NCI-H2107 (cell line): ENCODE data around the gene RHEX.
"Not testable (repeated sequence)": the region's sequence is repeated elsewhere in the genome, so short reads cannot be mapped to it uniquely, and the experiment has no call there.

Experiments used
- DNase-seq: peaks from one replicate; lab custom pipeline; 2025; lab: John Stamatoyannopoulos, UW

RHEX gene

DNA sequence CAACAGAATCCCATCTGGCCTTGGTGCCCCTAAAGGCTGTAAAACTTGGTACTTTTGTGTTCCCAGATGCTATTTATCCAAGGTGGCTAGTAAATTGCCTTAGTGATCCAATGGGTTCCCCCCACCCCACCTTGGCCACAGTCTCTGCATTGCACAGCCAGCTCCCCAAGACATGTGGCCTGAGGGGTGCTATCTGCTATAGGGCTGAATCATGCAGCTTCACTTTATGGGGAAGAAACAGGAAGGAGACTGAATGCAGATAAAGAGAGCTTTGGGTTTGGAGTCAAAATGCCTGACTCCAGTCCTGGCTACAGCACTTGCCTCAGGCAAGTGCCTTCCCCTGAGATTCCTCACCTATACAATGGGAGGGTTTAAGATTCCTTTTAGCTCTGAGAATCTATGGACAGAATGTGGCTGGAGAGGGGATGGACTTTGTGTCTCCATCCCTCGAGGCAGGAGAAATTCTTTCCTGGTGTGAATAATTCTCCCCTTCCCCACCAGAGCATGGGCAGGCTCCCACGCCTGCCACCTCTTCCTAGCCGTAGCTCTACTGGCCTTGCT, 6.5 kb downstream of the RHEX start:
- DNase-seq: no peak

DNA sequence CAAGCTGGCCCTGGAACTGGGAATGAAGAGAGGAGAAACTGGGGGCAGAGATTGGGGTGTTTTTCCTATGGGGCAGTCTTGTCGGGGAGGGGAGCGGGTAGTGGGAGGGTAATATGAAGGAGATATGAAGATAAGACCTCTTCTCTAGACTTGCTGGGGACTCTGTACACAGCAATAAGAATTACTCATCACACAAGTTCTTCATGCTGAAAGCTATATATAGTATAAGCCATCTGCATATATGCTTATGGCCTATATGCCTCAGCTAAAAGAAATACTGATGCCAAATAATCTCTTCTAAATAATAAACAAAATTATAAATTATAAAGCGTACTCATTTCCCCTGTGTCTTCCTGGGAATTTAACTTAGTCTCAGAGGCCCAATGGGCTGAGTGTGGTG, 7.9 kb downstream of the RHEX start:
- no peak for DNase-seq

DNA sequence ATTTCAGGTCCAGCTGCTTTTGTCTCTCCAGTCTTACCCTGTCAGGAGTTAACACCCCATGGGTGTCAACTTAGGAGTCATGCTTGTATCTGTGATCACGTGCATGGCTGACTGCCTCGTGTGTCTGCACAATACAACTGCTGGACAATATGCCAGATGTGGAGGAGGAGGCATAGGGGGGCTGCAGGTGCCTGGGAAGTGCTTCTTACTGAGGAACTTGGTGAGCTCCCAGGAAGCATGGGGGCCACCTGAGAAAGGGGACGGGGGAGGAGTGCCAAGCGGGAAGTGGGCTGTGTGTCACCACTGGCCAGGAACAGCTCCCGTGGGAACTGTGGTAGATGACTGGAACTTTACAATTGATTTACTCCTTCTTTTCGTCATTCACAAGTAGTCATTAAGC, 9.5 kb downstream of the RHEX start:
- no peak for DNase-seq

DNA sequence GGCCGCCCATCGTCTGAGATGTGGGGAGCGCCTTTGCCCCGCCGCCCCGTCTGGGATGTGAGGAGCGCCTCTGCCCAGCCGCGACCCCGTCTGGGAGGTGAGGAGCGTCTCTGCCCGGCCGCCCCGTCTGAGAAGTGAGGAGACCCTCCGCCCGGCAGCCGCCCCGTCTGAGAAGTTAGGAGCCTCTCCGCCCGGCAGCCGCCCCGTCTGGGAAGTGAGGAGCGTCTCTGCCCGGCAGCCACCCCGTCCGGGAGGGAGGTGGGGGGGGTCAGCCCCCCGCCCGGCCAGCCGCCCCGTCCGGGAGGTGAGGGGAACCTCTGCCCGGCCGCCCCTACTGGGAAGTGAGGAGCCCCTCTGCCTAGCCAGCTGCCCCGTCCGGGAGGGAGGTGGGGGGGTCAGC, 11.0 kb downstream of the RHEX start:
- not testable (repeated sequence) for DNase-seq

DNA sequence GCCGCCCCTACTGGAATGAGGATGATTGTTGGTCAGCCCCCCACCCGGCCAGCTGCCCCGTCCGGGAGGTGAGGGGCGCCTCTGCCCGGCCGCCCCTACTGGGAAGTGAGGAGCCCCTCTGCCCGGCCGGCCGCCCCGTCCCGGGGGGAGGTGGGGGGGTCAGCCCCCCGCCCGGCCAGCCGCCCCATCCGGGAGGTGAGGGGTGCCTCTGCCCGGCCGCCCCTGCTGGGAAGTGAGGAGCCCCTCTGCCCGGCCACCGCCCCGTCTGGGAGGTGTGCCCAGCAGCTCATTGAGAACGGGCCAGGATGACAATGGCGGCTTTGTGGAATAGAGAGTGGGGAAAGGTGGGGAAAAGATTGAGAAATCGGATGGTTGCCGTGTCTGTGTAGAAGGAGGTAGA, 11.5 kb downstream of the RHEX start:
- not testable (repeated sequence) for DNase-seq

DNA sequence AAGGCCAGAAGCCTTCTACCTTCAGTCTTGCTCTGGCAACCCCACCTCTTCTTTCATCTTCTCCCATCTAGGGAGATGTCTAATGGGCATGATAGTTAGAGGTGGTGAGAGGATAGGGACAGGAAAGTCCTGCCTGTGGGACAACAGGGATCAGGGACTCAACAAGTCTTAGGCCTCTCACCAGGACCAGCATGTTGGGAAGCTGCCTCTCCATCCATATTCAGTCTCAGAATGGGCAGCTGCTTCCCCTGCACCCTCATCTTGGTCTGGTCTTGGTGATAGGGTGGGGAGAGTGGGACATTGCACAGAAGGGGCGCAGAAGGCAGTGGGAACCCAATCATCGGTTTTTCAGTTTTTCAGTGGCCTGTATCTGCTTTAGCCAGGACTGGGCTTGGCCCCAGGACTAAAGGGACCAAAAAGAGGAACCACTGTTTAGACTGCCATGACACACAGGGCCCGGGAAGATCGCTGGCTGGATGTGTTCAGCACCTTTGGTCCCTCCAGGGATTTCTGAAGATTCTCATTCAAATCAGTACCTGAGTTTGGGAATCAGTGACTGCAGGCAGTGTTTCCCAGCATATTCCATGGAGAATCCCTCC, 12.7 kb downstream of the RHEX start:
- DNase-seq: no peak

DNA sequence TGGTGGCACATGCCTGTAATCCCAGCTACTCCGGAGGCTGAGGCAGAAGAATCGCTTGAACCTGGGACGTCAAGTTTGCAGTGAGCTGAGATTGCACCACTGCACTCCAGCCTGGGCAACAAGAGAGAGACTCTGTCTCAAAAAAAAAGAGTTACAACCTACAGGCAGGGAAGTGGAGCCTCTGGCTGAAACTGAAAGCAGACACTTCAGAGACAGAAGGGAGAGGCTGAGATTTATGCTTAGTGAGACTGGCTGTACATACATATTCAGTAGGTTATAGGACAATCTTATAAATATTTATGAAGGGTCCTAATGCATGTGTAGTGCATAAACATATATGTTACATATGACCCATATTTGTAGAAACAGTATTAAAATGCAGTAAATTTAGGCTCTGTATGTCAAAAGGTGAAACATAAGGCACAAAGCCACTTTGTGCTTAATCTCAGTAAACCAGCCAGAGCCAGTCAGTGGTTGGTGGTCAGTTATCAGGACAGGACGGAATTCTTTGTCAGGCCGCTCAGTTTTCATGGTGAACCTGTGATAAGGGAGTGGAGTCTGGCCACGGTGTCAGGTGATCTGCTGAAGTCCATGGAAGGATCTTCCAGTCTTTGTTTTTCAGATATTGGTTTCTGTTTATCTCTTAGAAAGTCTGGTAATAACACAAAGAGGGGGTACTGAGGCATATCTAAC, 13.7 kb downstream of the RHEX start:
- no peak for DNase-seq

DNA sequence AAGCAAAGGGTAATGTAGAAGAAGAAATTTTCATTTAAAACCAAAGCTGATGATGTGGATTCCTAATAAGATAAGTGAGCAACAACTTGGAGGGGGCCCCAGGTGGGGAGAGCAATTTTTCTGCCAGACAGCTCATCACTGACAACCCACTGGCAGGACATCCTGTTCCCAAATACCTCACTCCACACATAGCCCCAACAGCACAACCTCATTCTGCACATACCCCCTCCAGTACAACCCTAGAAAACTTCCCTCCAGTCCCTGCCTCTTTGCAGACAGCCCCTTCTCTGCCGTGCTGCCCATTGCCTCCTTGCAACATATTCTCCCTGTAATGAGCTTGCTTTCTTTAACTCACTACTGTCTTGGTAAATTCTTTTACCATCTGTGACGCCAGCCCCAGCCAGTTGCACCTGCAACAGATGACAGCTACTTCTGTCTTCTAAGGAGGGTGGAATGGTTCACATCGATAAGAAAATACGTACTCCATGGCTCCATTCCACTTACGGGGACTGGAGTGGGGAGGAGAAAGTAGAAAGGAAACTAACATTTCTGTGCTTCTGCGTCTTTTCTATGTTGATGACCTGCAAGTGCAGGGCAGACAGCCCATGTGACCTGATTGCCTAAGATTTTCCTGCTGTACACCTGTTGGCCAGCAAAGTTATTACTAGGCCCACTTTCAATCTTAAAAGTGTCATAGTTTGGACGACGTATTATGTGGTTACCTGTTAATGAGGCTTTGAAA, 14.7 kb downstream of the RHEX start:
- DNase-seq: no peak

DNA sequence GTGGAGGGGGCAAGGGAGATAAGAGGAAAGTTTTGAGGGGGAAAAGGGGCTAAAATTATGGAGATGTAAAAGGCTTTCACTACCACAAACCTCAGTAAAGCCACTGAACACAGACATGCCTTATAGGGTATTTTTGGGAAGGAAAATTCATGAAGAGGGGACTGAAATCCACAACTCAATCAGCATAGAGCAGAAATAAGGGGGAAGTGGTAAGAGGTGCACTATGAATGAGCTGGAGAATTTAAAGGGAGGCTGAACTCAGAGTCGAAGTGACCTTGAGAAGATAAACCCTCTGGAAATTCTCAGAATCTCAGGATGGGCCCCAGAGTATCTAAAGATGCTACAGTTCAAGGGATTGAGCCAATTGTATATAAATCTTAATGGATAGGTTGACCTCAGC, 15.3 kb downstream of the RHEX start:
- DNase-seq: no peak

DNA sequence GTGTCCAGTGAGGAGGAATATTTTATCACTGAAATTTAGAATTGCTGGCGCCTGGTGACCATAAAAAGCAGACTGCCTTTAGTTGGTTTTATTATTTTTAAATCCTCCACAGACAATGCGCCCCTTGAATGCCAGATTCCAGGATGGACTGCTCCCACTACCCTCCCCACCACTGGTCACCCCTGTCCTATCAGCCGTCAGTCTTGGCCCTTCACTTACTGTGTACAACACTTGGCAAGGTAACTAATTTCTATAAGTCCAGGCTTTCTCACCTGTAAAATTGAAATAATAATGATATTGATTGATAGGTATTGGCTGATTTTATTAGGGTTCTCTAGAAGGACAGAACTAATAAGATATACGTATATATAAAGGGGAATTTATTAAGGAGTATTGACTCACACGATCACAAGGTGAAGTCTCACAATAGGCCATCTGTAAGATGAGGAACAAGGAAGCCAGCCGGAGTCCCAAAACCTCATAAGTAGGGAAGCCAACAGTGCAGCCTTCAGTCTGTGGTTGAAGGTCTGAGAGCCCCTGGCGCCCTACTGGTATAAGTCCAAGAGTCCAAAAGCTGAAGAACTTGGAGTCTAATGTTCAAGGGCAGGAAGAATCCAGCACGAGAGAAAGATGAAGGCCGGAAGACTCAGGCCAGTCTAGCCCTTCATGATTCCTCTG, 17.8 kb downstream of the RHEX start:
- no peak for DNase-seq

DNA sequence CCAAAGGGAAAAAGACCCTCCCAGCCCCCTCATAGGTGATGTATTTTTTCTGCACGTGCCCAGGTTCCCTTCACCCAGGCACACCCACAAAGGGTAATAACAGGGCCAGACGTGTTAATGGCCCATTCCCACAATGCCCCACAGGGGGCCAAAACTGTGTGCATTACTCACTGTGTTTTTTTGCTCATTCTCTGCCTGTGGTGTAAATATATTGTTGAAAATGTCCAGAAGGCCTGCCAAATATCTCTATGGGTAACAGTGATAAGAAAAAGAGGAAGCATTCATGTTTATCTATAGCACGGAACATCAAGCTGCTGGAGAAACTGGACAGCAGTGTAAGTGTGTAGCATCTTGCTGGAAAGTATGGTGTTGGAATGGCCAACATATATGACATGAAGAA, 21.9 kb downstream of the RHEX start:
- DNase-seq: no peak

DNA sequence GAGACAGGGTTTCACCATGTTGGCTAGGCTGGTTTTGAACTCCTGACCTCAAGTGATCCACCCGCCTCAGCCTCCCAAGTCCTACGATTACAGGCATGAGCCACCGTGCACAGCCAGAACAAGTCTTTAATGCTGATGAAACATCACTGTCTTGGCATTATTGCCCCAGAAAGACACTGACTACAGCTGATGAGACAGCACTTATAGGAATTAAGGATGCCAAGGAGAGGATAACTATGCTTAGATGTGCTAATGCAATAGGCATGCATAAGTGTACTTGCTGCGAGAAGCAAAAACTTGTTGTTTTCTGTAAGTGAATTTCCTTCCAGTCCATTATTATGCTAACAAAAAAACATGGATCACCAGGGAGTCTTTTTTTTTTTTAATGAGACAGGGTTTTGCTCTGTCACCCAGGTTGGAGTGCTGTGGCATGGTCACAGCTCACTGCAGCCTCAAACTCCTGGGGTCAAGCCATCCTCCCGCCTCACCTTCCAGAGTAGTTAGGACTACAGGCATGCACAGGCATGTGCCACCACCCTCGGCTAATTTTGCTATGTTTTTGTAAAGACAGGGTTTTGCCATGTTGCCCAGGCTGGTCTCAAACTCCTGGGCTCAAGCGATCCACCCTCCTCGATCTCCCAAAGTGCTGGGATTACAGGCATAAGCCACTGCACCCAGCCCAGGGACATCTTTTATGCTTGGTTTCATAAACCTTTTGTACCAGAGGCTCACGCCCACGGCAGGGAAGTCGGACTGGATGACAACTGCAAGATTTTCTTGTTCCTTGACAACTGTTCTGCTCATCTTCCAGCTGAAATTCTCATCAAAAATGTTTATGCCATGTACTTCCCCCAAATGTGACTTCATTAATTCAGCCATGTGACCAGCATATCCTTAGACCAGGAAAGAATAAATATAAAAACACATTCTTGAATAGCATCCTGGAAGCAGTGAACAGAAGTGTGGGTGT, 23.1 kb downstream of the RHEX start:
- no peak for DNase-seq

DNA sequence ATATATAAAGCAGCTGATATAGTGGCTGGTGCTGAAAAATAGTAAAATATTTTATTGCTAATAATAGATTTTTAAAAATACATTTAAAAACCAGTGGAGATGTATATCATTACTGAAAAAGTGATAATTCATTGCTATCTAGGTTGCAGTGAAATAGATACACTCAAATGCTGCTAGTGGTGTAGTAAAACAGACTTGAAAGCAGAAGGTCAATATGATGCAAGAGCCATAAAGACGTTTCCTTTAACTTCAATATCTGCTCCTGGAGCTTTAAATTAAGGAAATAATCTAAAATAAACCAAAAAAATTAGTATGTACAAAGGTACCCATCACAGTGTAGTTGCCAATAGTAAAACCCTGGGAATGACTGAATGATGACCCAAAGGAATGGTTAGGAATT, 26.2 kb downstream of the RHEX start:
- DNase-seq: no peak

DNA sequence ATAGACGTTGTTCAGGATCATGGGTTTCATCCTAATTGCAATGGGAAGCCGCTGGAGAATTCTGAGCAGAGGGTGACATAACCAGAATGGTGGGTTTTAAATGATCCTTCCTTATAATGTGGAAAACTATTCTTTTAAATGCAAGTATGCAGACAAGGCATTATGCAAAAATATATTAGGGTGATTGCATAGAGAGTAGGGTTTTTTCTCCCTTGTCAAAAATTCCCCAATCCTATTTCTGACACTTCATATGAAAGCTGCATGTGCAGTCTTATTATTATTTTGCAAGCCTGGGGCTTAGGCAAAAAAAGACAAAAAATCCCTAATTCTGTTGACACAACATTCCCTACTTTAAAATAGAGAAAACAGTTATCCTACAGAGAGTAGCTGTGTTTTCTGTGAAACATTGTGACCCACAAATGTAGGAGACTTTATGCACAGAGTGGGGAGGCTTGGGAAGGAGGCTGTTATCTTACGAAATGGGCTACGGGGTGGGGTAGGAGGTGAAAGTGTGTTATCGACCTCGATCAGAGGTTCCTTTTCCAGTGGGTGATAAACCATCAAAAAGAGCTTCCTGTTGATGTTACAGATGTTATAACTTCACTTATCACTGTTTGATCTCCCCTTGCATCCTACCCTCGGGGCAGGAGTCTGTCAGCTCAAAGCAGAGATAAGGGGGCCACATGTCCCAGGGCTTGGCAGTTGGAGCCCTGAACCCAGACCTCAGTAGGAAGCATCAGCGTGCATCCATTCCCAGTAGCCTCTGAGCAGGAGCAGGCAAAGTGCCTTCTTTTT, 27.2 kb downstream of the RHEX start:
- DNase-seq: no peak

DNA sequence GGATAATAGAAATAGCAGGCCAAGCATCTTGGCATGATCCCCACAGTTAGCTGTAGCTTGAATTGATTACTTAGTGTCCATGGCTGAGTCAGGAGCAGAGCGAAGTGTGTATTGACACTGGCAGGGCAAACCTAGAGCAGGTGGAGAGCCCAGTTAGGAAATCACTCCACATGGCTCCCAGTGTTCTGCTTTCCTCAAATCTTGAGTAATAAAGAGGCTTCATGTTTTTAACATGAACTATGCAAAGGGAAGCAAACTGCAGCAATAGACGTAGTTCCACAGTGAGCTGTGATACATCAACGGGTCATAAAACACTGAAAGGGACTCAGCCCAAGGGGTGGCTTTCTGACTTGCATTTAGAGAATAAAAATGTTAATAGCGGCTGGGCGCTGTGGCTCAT, 28.9 kb downstream of the RHEX start:
- DNase-seq: no peak

DNA sequence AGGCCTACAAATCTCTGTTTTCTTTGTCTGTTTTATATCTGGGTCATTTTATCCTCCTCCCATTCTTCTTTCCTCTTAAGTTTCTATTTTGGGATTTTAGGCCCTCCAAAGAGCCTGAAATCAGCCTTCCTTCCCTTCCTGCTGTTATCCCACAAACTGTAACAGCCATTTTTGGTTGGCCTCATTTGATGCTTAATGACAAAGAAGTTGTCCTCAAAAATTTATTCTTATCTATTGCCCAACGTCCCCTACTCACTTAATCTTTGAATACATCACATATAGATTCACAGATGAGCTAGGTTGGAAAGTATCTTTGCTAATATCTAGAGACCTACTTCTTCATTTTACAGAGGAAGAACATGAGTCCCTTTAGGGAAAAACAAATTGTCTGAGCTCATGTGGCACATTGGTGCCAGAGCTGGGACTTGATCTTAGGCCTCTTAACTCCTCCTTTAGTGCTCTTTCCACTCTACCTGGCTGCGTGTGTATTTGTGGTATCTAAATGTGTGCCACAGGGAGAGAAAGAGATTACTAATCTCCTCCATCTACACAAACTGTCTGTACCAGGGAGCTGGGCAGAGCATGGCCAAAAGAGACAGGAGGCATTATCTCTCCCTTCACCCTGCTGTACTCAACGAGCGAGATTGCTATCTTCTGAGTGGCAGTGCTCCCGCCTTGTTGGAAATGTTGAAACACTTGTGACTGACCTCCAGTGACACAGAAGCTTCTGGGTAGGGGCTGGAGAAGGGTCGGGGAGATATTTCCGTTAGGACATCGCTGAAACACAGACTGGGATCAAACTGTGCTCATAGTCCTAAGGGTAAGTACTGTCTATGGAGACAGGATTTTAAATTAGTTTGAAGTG, 30.1 kb downstream of the RHEX start:
- DNase-seq: no peak

DNA sequence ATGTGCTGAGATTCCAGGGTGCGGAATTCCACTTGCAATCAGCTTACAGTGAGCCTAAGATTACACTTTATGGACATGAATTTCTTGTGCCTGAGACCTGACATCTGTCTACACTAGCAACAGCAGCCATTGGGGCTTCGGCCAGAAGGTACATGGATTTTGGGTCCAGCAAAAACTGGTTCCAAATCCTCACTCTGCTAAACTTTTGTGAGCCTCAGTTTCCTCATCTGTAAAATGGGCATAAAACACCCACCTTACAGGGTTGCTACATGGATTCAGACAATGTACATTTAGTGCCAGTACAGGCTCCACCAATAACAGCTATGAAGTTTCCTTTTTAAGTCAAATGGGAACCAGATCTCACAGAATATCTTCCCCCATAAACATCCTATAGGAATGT, 30.8 kb downstream of the RHEX start:
- no peak for DNase-seq

DNA sequence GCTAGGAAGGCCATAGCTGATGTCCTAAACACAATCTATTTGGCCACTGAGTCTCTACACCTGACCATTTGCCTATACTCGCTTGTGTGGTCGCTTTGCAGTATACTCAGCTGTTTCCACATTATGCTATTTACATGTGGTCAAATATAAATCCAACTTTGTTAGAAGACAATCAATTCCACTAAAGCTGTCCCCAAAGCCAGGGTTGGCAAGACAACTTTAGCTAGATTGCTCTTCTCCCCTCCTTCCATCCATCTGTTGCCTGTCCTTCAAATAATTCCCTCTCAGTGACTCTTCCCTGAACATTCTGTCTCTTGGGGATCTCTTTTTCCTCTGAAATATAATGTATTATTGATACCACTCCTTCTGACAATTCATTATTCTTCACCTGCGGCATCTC, 34.1 kb downstream of the RHEX start:
- no peak for DNase-seq

DNA sequence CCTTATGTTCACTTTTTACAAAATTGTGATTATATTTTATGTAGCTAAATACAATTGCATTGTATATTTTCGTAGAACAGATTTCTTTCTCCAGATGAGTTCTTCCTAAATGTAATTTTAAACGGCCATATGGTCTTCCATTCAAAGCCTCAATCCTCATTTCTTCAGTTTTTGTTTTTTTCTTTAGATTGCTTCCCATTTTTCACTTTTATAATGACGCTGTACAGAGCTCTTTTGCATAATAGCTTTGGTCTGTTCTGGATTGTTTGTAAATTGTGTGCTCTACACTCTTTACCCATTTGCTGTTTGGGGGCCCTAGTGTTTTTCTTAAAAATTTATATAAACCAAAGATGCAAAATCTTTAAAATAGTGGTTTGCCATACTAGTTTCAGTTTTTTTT, 36.4 kb downstream of the RHEX start:
- no peak for DNase-seq

DNA sequence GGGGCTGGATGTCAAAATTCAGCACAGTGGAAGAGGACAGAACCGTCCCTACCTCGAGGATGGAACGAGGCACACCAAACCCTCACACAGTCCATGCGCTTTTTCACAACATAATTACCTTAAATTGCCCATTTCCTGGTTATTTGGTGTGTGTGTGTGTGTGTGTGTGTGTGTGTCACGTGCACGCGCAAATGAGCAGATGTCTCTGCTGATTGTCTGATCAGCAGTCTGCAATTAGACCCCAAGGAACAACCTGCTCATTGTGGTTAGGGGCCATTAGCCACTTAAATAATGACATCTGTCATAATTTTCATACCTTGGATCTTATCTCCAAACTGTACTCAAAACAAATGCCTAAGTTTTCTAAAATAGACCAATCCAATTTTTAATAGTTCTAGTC, 41.1 kb downstream of the RHEX start:
- no peak for DNase-seq
